CD4-positive, alpha-beta T cell treated with Interleukin-4 for 4 hours (primary cell): Measurements from ENCODE around the gene MAN1A1.
"Not testable (repeated sequence)": the region's sequence is repeated elsewhere in the genome, so short reads cannot be mapped to it uniquely, and the experiment has no call there.

Experiments
- DNase-seq: peaks from one replicate; pipeline ENCODE4 v3.0.0-alpha.2; 2020

The MAN1A1 gene

DNA sequence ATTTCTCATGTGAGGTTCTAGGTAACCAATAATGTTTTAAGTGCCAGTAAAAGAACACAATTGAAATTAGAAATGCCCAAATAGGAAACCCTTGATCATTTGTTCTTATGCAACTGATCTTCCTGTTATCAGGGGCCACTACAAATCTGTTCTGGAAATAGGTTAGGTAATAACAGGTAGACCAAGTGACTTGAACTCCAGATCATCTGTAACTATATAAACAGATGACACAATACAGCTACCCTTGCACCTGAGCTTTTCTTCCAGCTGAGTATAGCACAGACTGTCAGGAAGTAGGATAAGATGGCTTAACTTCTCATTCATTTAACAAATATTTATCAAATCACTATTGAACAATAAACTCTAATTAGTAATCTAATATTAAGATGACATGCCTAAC is 52.5 kb downstream of the MAN1A1 start:
- no peak for DNase-seq

DNA sequence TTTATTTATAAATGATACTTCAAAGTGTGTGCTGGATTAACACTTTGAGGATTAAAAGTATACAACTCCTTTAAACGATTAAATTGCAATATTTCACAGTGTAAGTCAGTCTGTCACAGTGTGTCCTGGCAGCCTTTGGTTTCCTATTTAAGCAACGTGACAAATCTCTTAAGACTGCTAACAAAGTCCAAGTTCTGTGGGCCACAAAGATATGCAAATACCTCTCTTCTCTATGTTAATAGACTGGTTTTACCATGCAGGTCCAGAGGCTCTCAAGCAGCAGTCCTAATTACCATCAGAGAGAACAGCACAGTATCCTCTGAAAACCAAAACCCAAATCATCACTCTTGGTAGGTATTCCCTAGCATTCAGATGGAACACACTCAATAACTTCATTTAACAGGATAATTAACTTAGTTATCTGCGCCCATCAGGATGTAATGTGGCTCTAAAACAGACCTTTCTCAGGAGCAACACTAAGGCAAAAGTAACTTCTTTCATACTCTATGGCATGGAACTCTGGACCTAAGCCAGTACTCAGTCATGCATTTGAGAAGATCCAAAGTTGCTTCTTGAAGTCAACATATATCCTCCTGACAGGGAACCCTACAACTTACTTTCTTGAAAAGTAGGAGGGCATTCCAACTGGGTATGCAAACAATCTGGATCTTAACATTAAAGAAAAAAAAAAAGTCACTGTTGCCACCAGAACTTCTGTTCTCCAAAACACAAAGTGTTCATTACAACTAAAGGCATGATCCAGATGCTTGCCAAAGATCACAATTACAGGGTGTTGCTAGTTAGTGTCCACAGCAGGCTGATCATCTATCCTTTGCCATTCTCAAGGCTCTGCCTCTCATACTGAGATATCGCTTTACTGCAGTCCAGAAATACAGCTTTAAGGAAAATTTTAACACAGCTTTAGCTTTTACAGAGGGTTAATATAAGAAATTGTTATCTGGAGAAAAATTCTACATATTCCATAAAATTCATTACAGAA is 53.2 kb downstream of the MAN1A1 start:
- DNase-seq = no peak

DNA sequence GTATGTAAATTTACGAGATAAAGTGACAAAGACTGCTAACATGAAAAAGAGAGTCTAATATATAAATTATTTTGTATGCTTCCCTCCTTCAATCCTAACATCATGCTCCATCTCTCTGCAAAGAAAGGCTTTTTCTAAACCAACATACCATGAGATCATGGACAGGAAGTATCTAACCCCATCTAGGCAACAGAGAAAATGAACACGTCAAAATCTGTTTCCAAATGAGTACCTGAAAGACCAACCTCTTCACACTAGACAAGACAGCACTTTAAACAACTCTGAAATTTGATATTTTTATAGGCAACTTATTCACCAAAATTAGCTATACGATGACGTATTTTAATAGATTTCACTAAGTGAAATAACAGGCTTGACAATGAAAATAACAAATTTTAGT is 54.6 kb downstream of the MAN1A1 start:
- DNase-seq = no peak

DNA sequence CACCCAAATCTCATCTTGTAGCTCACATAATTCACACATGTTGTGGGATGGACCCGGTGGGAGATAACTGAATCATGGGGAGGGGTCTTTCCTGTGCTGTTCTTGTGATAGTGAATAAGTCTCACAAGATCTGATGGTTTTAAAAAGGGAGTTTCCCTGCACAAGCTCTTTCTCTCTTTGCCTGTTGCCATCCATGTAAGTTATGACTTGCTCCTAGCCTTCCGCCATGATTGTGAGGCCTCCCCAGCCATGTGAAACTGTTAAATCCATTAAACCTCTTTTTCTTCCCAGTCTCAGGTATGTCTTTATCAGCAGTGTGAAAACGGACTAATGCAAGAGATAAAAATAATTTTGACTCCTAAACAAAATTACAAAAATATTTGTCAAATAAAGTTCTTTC is 58.5 kb downstream of the MAN1A1 start:
- DNase-seq = not testable (repeated sequence)

DNA sequence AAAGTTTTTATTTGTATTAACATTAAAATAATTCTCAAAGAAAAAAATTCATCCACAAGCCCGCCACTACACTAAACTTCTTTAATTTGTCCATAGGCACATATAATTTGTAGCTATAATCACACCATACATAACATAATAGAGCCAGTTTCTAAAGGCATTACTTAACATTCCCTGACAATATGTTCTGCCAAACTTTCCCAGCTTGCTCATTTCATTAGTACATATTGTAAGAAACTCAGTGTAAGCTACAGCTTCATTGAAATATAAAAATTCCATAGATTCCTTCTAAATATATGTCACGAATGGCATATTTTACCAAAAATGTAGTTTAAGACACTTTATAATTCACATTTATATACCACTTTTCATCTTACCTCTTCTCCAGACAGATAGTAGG is 59.3 kb downstream of the MAN1A1 start:
- no peak for DNase-seq

DNA sequence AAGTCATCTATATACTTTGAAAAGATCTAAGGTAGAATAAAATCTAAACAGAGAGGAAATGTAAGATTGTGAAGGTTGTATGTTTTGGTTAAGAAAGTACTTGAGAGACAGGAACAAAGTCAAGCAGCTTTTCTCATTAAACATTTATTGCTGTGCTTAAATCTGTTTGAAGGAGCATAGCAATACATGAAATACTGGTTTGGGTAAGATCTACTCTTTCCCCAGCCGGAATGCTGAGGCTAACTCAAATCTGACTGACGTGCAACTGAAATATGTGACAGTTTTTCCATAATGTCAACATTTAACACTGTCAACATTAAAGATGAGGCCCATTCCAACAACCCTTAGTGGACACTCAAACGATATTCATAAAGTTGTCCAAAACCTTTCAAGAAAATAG is 59.9 kb downstream of the MAN1A1 start:
- DNase-seq = no peak

DNA sequence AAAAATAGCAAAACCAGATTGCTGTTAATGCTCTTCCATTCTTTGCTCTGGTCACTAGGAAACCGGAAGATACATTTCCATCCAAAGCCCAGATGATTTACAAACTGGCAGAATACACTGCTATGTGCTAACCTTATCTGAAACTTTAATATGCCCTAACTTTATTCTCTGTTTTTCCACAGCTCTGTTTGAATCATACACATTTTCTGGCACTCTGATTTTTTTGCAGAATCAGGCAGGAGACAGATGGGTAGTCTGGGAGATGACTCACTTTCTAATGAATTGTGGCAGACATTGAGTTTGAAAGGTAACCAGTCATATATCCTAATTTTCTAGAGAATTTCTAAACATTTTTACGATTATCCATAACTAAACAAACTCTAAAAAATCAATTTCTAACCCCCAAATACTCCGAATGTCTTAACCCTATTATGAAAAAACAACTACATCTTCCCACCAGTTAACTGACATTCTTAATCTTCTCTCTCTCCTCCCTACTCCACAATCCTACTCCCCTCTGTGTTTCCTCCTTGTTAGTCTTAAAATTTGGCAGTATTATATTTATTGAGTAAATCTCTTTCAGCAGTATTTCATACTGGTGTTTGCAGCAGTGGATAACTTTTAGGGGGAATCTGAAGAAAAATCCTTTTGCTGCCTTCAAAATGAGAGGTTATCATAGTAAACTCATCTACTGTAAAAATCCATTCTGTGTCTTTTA is 63.5 kb downstream of the MAN1A1 start:
- no peak for DNase-seq

DNA sequence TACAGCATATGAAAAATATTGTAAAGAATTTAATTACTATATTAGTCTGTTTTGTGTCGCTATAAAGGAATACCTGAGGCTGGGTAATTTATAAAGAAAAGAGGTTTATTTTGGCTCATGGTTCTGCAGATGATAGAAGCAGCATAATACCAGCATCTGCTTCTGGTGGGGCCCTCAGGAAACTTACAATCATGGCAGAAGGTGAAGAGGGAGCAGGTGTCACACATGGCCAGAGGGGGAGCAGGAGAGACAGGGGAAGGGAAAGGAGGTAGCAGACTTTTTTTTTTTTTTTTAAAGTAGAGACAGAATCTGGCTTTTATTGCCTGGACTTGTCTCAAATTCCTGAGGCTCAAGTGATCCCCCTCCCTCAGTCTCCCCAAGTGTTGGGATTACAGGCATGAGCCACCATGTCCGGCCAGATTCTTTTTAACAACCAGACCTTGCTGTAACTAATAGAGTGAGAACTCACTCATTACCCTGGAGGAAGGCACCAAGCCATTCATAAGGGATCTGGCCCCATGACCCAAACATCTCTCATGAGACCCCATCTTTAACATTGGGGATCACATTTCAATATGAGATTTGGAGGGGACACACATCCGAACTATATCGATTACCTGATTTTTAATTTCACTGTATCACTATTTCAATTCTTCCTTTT is 64.6 kb downstream of the MAN1A1 start:
- DNase-seq = no peak

DNA sequence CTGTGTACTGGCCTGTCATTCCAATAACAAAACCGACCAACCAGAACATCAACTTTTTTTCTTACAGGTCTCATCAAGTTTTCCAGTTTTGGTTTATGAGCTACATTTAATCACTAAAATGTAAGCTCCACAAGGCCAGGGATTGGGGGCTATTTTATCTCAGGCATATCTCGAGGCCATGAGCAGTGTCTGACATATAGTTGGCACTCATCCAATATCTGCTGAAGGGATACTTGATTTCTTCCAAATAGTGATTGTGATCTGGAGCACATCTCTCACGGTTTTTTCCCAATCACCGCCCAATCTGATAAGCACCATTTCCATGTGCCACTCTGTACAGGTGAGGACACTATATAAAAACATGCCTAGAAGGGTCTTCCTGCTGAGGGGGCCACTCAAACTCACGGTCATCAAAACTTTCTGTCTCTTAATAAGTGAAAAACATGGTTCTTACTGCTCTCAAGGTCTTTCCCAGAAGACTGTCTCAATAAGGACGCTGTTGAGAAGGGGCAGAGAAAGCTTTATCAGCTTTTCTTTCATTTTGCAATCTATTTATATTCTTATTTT is 65.5 kb downstream of the MAN1A1 start:
- no peak for DNase-seq

DNA sequence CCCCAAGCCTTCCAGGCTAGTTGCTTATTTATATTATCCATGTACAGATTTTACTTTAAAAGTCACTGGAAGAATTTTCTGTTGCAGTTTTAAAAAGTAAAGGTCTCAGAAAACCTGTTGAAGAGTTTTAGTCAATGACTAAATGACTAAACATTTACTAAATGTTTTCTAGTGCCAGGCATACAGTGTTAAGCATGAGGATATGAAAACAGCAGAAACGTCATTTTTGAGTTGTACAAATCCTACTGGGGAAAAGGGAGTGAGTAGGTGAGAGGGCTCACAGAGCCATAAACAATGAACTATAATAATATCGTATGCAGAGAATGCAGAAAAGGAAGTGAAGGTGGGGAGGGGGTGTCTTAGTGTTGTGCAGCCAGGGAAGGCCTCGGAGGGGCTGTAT is 66.3 kb downstream of the MAN1A1 start:
- DNase-seq = no peak

DNA sequence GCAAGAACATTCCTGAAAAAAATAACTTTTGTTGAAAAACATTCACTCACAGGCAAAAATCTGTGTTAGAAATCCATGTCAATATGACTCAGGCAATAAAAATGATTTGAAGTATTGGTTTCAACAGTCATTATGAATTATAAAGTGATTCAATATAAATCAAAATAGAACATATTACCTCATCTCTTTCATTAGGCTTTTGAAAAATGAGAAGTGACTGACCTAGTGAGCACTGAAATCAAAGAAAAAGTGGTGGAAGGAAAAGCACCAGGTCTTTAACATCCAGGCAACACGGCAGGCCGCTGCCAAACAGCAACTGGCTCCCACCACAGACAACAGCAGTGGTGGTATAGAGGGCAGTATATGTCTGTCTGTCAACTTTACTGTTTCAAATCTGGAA is 68.9 kb downstream of the MAN1A1 start:
- DNase-seq = no peak

DNA sequence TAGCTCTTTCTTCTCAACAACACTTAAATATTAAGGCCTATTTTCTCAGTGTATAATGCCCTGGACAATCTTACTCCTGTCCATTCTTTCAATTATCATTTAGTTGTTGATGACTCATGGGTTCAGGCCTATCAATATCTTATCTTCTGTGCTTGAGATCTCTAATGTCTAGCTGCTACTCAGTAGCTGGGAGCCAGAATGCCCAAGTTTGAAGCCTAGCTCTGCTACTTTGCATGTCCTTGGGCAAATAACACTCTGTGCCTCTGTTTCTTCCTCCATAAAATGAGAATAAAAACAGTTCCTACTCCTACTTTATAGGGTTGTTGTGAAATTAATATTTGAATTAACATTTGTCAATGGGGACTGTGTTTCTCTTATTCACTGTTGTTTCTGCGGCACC is 69.5 kb downstream of the MAN1A1 start:
- no peak for DNase-seq

DNA sequence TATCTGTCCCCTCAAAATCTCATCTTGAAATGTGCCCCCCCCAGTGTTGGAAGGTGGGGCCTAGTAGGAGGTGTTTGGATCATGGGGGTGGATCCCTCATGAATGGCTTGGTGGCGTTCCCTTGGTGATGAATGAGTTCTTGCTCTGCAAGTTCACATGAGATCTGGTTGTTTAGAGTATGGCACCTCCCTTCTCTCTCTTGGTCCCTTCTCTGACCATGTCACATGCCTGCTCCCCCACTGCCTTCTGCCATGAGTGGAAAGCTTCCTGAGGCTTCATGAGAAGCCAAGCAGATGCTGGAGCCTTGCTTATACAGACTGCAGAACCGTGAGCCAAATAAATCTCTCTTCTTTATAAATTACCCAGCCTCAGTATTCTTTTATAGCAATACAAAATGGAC is 70.9 kb downstream of the MAN1A1 start:
- DNase-seq = no peak

DNA sequence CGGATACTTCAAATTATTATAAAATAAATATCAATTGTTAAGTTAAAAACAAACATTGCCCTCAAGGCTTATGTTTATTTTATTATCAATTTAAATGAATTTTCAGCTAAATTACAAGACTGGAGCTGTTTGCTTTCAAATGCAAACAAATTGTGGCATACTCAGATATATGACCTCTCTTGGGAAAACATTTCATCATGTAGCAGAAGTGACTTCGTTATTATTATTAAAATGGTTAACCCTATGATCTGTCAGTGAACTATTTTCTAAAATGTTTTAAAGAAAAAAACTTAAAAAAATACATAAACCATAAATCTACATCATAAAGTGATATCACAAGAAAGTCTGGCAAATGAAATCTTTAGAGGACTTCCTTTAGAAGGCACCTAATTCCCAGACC is 72.5 kb downstream of the MAN1A1 start:
- DNase-seq = no peak

DNA sequence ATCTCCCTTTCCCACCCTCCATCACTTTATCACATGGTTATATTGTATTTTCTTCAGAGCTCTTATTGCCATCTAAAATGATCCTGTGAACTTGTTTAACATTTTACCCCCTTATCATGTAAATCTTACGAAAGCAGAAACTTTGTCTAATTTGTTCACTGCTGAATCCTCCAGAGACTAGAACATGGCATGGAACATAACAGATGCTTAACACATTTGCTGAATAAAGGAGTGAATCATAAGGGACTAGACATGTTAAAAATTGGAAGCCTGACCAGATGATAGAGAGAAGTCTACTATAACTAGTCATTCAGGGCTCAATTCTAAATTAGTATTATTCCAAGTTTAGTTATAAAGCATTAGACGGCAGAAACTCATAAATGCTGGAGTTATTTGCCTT is 73.3 kb downstream of the MAN1A1 start:
- no peak for DNase-seq

DNA sequence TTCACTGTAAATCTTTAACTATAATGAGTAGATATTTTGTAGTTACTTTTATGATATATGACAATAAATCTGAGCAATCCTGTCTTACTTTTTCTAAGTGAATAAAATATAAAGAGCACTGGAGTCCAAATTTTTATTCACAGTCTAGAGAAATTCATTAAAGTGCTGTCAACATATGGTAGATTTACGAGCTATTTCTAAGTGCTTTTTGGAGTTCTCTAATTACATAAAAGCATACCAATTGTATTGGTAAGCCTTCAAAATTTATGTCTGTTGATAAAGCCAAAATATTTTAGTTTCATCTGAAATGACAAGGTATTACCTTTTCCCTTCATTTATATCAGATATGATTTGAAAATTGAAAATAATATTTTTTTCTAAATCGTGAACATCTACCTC is 75.4 kb downstream of the MAN1A1 start:
- DNase-seq = no peak

DNA sequence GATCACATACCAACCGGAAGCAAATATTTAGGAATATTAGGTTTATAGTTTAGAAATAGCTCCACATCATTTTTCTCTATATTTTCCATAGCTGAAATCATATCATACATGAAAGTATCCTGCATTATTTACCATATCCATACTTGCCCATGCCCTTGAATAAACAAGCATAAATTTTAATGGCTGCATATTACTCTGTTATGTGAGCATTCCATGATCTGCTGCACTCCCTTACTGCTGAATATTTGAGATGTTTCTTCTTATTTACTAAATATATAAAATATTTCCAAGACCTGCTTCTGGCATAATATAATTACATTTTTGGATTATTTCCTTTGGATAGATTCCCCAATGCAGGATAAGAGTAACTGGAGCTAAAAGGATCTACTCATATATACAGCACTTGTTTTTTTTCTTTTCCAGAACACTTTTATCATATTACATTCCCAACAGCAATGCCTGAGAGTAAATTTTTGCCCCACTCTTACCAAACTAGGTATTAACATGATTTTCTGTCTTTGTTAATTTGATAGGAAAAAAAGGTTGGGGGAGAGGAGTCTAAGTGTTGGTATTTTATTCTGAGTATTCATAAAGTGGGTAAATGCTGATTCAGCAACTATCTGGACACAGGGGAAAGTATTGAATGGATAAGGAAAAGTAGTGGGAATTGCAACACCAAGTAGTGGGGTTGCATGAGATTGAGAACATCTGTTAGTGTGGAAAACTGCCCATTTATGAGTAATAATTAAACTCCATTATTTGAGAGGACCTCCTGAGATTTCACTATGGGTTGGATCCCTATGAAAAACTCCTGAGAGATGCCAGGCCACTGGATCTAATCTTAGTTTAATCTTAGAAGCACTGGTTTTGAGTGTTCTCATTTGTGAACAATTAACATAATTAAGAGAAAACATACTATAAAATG is 76.0 kb downstream of the MAN1A1 start:
- DNase-seq = no peak

DNA sequence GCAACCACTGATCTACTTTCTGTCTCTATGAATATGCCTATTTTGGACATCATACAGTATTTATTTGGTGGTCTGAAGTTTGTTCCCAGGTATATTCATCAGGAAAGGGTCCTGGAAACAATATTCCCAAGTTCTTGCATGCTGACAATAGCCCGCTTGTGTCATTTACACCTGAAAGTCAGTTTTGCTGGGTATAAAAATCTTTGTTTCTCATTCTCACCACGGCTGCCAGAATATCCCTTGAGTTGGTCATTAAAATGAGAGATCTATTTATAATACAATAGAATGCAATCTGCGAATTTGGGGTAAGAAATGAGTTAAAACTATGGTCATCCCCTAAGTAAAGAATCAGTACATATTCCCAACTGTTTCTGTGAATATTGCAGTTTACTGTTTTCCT is 79.0 kb downstream of the MAN1A1 start:
- no peak for DNase-seq

DNA sequence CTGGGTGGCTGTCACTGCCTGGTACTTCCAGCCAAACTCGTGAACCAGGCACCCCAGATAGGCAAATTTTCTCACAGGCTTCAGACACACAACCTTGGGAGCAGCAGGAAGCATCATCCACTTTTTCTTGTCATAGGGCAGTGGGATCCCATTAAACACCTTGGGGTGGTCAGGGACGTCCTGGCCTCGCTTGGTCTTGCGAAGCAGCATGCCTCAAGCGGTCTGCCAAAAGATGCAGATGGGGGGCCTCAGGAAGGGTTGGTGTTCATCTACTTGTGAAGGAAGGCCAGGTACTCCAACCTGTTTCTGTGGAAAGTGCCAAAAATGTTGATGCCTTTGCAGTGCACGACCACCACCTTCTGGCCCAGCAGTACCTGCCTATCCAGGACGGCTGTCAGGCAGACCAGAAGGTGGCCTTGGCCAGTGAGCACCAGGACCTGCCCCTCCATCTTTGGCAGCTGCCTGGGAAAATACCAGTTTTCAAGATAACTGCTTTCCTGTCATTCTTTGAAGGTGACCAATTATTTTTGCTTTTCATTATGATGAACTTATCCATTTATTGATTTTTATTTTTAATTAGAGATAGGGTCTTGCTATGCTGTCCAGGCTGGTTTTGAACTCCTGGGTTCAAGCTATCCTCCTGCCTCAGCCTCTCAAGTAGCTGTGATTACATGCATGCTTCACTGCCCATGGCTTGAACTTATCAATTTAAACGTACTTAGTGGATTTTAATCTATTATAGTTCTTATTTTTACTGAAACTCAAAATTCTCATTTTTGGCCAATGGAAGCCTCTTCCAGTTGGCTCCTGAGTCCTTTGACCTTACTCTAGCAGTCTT is 80.1 kb downstream of the MAN1A1 start:
- DNase-seq = no peak

DNA sequence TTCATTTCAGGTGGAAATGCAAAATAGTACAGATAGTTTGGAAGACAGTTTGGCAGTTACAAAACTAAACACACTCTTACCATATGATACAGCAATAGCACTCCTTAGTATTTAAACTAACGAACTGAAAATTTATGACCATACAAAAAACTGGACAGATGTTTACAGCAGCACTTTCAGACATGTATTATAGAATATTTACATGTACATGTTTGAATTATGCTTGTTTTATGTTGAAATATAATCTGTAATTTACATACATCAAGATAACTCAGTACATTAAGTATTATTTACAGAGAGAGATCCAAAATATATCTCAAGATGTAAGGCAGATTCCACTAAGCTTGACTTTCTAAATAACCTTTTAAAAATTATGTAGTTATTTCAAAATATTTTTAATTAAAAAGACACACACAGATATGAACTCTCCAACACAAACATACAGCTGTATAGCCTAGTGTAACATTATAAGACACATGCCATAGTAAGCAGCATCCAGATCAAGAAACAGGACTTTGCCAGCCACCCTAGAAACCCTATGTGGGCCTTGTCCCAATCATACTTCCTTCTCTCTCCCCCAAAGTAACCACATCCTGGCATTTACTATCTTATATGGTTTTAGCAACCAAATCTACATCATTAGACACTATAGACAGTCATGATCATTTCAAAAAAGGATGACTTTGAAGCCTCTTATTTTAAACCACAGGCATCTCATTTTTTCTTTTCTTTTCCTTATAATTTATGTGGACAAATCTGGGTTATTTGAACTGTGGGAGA is 82.2 kb downstream of the MAN1A1 start:
- peak; percentile 15 for DNase-seq
